ENCODE data around the gene CHRM1. TPM values are rescaled to one million over a fixed set of nuclear protein-coding genes. Genes with fewer than 3 reads are reported as not detected.

The CHRM1 gene
- total RNA-seq, 1 experiment from 2014 or later: not detected

GRCh38 chr11:62926680-62927455, 5.7 kb upstream of the CHRM1 start:
- Histone ChIP-seq H2AFZ (ENCODE audit: low read length) (no peak overlapping the region), H3K14ac (ENCODE audit: insufficient read depth, low read length) (no peak overlapping the region), H3K4ac (ENCODE audit: low read depth, low read length) (no peak overlapping the region), H3K79me2 (ENCODE audit: insufficient read depth, low read length) (no peaks in the 10 kb centered on the region), H4K20me1 (ENCODE audit: control insufficient read depth, insufficient read depth, insufficient read length) (no peaks in the 10 kb centered on the region), H3K9ac (ENCODE audit: extremely low read depth, insufficient read length, low read length) (no peak overlapping the region), H3K56ac (ENCODE audit: insufficient read length, low read depth, low read length) (no peak overlapping the region), H3T11ph (ENCODE audit: low read length) (no peak overlapping the region), H3K23me2 (ENCODE audit: insufficient read length, low read depth, low read length, poor library complexity, severe bottlenecking) (peaks cover 16% of the 10 kb centered on the region), H4K91ac (ENCODE audit: insufficient read length, low read depth, low read length) (no peak overlapping the region), H3K4me1 (ENCODE audit: insufficient read depth, low read length) (no peaks in the 10 kb centered on the region; the same call in 1 of the 2 replicates), H3K18ac (ENCODE audit: insufficient read length, low read depth, low read length) (no peak overlapping the region), H2AK5ac (ENCODE audit: insufficient read length, low read length) (no peak overlapping the region), H2BK12ac (ENCODE audit: insufficient read length, low read depth, low read length) (no peak overlapping the region), H2BK5ac (ENCODE audit: insufficient read length, low read length) (no peak overlapping the region), H3K9me3 (ENCODE audit: control insufficient read depth, low read depth, low read length) (no peaks in the 10 kb centered on the region), H3K4me2 (ENCODE audit: insufficient read depth, insufficient read length, low read length) (peak overlapping the region; percentile 54), H2BK20ac (ENCODE audit: low read depth, low read length, poor library complexity, severe bottlenecking) (no peak overlapping the region), H3K27me3 (ENCODE audit: insufficient read depth, low read length) (peaks cover 17% of the 10 kb centered on the region; the same call in 1 of the 2 replicates), H2BK15ac (ENCODE audit: low read depth, low read length) (no peak overlapping the region), H3K23ac (ENCODE audit: insufficient read length, low read depth, low read length) (no peak overlapping the region), H3K79me1 (ENCODE audit: insufficient read depth, low read depth, low read length, poor library complexity, severe bottlenecking) (no peaks in the 10 kb centered on the region), H2BK120ac (ENCODE audit: low read depth, low read length, poor library complexity, severe bottlenecking) (no peak overlapping the region), H3K27ac (ENCODE audit: insufficient read length, low read depth, low read length) (no peak overlapping the region), H4K5ac (ENCODE audit: insufficient read length, low read depth, low read length) (no peak overlapping the region), H4K8ac (replicated peaks; ENCODE audit: insufficient read length, low read depth, low read length) (no peak overlapping the region)
- Mint-ChIP-seq H3K4me1 (peaks cover 38 to 55% of the 10 kb centered on the region in 2 experiments), H3K9me3 (no peaks in the 10 kb centered on the region; a peak in 1 of 5 replicates), H3K36me3 (ENCODE audit: insufficient read depth in 1 of 3, low read depth in 3 of 3) (no peaks in the 10 kb centered on the region; a peak in 1 of 7 replicates), H3K27me3 (ENCODE audit: low read depth) (peaks cover 89% of the 10 kb centered on the region), H3K27ac (no peak overlapping the region), H3K4me3 (peak overlapping the region; percentile 65 to 84)
- TF ChIP-seq CTCF (conservative IDR thresholded peaks at IDR 0.05): no peak
- DNase-seq: no peak
- WGBS (ENCODE audit: extremely low coverage, insufficient read length, low lambda C conversion rate): no CpG with 5 or more reads among the region's 53 CpGs
